OCI-LY1 (cell line): Measurements from ENCODE around the gene TMEM127.

ENCODE experiments used
- H2AFZ ChIP-seq: fragments of 200-600 bp; sonication (generic), shearing (Covaris generic); 2 replicates; pipeline ENCODE4 v1.6.0; 2014; ENCODE audit warnings: antibody characterized with exemption, mild to moderate bottlenecking, low read length
- H3F3A ChIP-seq: fragments of 200-600 bp; sonication (generic), shearing (Covaris generic); 2 replicates; pipeline ENCODE4 v1.6.0; 2014; ENCODE audit warnings: mild to moderate bottlenecking, antibody characterized with exemption, low read length, moderate library complexity; ENCODE audit not compliant: insufficient read depth
- H3K27ac ChIP-seq: fragments of 200-600 bp; sonication (generic); 2 replicates; pipeline ENCODE4 v1.5.1; 2014; ENCODE audit warnings: low read length, mixed run types, mild to moderate bottlenecking, low read depth; ENCODE audit not compliant: poor library complexity, severe bottlenecking
- H3K27me3 ChIP-seq: fragments of 200-600 bp; sonication (generic); 2 replicates; pipeline ENCODE4 v1.6.0; 2014; ENCODE audit warnings: antibody characterized with exemption, mild to moderate bottlenecking, low read length, moderate library complexity; ENCODE audit not compliant: insufficient read depth
- H3K36me3 ChIP-seq: fragments of 200-600 bp; sonication (generic); 2 replicates; pipeline ENCODE4 v1.6.1; 2014; ENCODE audit warnings: mild to moderate bottlenecking, antibody characterized with exemption, low read length, moderate library complexity, mixed read lengths; ENCODE audit not compliant: insufficient read depth
- H3K4me1 ChIP-seq: fragments of 200-600 bp; sonication (generic); 2 replicates; pipeline ENCODE4 v1.5.1; 2014; ENCODE audit warnings: mild to moderate bottlenecking, low read length, moderate library complexity; ENCODE audit not compliant: insufficient read depth, severe bottlenecking
- H3K4me2 ChIP-seq: fragments of 200-600 bp; sonication (generic), shearing (Covaris generic); 2 replicates; pipeline ENCODE4 v1.6.1; 2014; ENCODE audit warnings: low read length
- H3K4me3 ChIP-seq: fragments of 200-600 bp; sonication (generic); 2 replicates; pipeline ENCODE4 v1.5.1; 2014; ENCODE audit warnings: low read length, low read depth, mild to moderate bottlenecking, mixed read lengths; ENCODE audit not compliant: poor library complexity, severe bottlenecking
- H3K79me2 ChIP-seq: fragments of 200-600 bp; shearing (Covaris generic); 2 replicates; pipeline ENCODE4 v1.6.1; 2016; ENCODE audit warnings: mixed run types, low read length, mixed read lengths; ENCODE audit not compliant: insufficient read depth
- H3K9ac ChIP-seq: fragments of 200-600 bp; sonication (generic), shearing (Covaris generic); 2 replicates; pipeline ENCODE4 v1.6.1; 2014; ENCODE audit warnings: mild to moderate bottlenecking, low read length, mixed read lengths
- H3K9me2 ChIP-seq: fragments of 200-600 bp; sonication (generic), shearing (Covaris generic); 2 replicates; pipeline ENCODE4 v1.6.1; 2014; ENCODE audit warnings: low read depth, mild to moderate bottlenecking, low read length, mixed read lengths
- H3K9me3 ChIP-seq: fragments of 200-600 bp; shearing (Covaris generic); 2 replicates; pipeline ENCODE4 v1.6.1; 2014; ENCODE audit warnings: low read length, mixed read lengths
- H4K20me1 ChIP-seq: fragments of 200-600 bp; sonication (generic), shearing (Covaris generic); 2 replicates; pipeline ENCODE4 v1.6.0; 2016; ENCODE audit warnings: mild to moderate bottlenecking, low read length; ENCODE audit not compliant: insufficient read depth
- CTCF ChIP-seq: fragments of 200-600 bp; sonication (generic), shearing (Covaris generic); IDR thresholded peaks from 2 replicates; pipeline ENCODE4 v1.5.1; 2017; ENCODE audit warnings: mild to moderate bottlenecking, antibody characterized with exemption, low read length, moderate library complexity, mixed read lengths
- EZH2 ChIP-seq: fragments of 200-600 bp; sonication (generic), shearing (Covaris generic); IDR thresholded peaks from 2 replicates; pipeline ENCODE4 v1.8.0; 2017; ENCODE audit warnings: borderline replicate concordance, mixed run types, mild to moderate bottlenecking, antibody characterized with exemption, low read length, moderate library complexity, mixed read lengths

TMEM127 gene

GRCh38 chr2:96252526-96252925 lies 13.3 kb downstream of the TMEM127 start:
- 0 out of 2 replicates have a peak, but pooled peaks cover 3% of the 10 kb centered on the region for H3F3A ChIP-seq
- no peaks in the 10 kb centered on the region for H3K9me3 ChIP-seq
- peaks cover 45% of the 10 kb centered on the region for H3K36me3 ChIP-seq
- no peak overlapping the region for H3K27ac ChIP-seq
- H3K9me2 ChIP-seq = no peaks in the 10 kb centered on the region
- TF ChIP-seq EZH2 = no peak
- no peak for TF ChIP-seq CTCF
- H3K79me2 ChIP-seq = no peaks in the 10 kb centered on the region
- H3K27me3 ChIP-seq = no peaks in the 10 kb centered on the region
- peaks cover 7% of the 10 kb centered on the region for H3K4me1 ChIP-seq
- no peaks in the 10 kb centered on the region for H4K20me1 ChIP-seq
- no peak overlapping the region for H2AFZ ChIP-seq
- no peak overlapping the region for H3K4me2 ChIP-seq
- no peak overlapping the region for H3K9ac ChIP-seq
- no peak overlapping the region for H3K4me3 ChIP-seq

- no peaks in the 10 kb centered on the region for H3K9me3 ChIP-seq
- no peak overlapping the region for H3K9ac ChIP-seq
- no peaks in the 10 kb centered on the region for H3K79me2 ChIP-seq
- H3K27ac ChIP-seq = no peak overlapping the region
- H3K36me3 ChIP-seq = peaks cover 45% of the 10 kb centered on the region
- H3K4me2 ChIP-seq = no peak overlapping the region
- H3K4me1 ChIP-seq = peaks cover 4% of the 10 kb centered on the region
- H3F3A ChIP-seq = 0 out of 2 replicates have a peak, but pooled peaks cover 3% of the 10 kb centered on the region
- no peaks in the 10 kb centered on the region for H4K20me1 ChIP-seq
- no peaks in the 10 kb centered on the region for H3K27me3 ChIP-seq
- no peak overlapping the region for H3K4me3 ChIP-seq
- TF ChIP-seq EZH2 (no peak), CTCF (no peak)
- no peak overlapping the region for H2AFZ ChIP-seq
- no peaks in the 10 kb centered on the region for H3K9me2 ChIP-seq
Measured at GRCh38 chr2:96251721-96252292, 14.0 kb downstream of the TMEM127 start.

GRCh38 chr2:96250188-96250587 lies 15.6 kb downstream of the TMEM127 start:
- Histone ChIP-seq H2AFZ (no peak overlapping the region), H3K4me1 (peaks cover 8% of the 10 kb centered on the region), H3F3A (0 out of 2 replicates have a peak, but pooled peaks cover 3% of the 10 kb centered on the region), H3K79me2 (no peaks in the 10 kb centered on the region), H4K20me1 (no peaks in the 10 kb centered on the region), H3K9me3 (no peaks in the 10 kb centered on the region), H3K36me3 (peaks cover 37% of the 10 kb centered on the region), H3K4me3 (no peak overlapping the region), H3K9ac (no peak overlapping the region), H3K27me3 (no peaks in the 10 kb centered on the region), H3K4me2 (no peak overlapping the region), H3K9me2 (no peaks in the 10 kb centered on the region), H3K27ac (no peak overlapping the region)
- no peak for TF ChIP-seq CTCF
- no peak for TF ChIP-seq EZH2
